ENCODE data around the gene XPR1.

The XPR1 gene

DNA sequence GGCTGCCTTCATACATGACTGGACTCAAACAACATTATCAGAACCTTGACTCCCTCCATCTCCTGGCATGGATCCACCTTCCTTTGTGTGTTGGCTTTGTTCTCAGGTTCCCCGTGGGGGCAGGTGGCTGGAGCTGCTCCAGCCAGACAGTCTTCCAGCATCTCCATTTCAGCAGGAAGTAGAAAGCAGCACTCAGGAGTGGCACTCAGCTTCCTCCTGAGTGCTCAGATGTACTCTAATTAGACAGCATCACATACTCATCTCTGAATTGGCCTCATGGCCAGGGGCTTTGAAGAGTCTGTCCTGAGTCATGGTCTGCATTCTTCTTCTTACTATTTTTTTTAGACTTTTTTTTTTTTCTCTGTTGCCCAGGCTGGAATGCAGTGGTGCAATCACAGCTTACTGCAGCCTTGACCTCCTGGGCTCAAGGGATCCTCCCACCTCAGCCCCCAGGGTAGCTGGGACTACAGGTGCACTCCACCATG is 45.1 kb upstream of the XPR1 start:
- no peaks in the 10 kb centered on the region for H3K36me3 ChIP-seq (ENCODE audit: low read length)
- no peaks in the 10 kb centered on the region for H4K20me1 ChIP-seq (ENCODE audit: low read depth, low read length)
- H2AFZ ChIP-seq (ENCODE audit: low read depth, low read length, severe bottlenecking): no peak overlapping the region
- H3K9ac ChIP-seq (ENCODE audit: low read length): no peak overlapping the region
- TF ChIP-seq EZH2phosphoT487 (conservative IDR thresholded peaks at IDR 0.05; ENCODE audit: low read length) (no peak), CTCF (IDR thresholded peaks at IDR 0.05; ENCODE audit: insufficient read depth, low read length, poor library complexity, severe bottlenecking) (no peak)
- H3K79me2 ChIP-seq (ENCODE audit: insufficient read depth, low read length): no peaks in the 10 kb centered on the region
- H3F3A ChIP-seq (ENCODE audit: insufficient read depth): no peaks in the 10 kb centered on the region
- no peak overlapping the region for H3K4me2 ChIP-seq (ENCODE audit: low read depth, low read length, poor library complexity, severe bottlenecking)
- no peak overlapping the region for H3K4me3 ChIP-seq (ENCODE audit: insufficient read depth, low read length, poor library complexity, severe bottlenecking)
- H3K9me3 ChIP-seq (ENCODE audit: insufficient read depth, low read length): no peaks in the 10 kb centered on the region
- H3K27ac ChIP-seq (ENCODE audit: low read depth, low read length): no peak overlapping the region
- H3K9me2 ChIP-seq (replicated peaks; ENCODE audit: insufficient read depth, low read length): no peaks in the 10 kb centered on the region
- no peaks in the 10 kb centered on the region for H3K27me3 ChIP-seq (ENCODE audit: low read length)

DNA sequence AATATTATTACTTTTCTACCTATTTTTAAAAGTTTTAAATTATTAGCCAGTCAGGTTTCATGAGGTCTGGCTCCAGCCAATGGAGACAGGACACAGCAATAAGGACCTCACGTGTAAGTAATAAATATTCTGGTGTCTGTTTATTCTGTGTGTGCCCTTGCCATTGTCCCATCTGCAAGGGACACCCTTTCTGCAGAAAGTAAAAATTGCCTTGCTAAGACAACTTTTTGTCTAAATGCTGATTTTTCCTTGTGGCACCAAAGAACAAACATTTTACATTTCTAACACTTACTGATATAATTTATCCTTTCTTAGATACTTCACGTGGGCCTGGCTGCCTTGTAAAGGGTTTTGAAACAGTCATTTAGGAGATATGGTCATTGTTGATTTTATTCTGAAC is 43.7 kb upstream of the XPR1 start:
- H3K27me3 ChIP-seq (ENCODE audit: low read length): no peaks in the 10 kb centered on the region
- H3K9ac ChIP-seq (ENCODE audit: low read length): no peak overlapping the region
- H3K9me3 ChIP-seq (ENCODE audit: insufficient read depth, low read length): no peaks in the 10 kb centered on the region
- no peaks in the 10 kb centered on the region for H3K79me2 ChIP-seq (ENCODE audit: insufficient read depth, low read length)
- H2AFZ ChIP-seq (ENCODE audit: low read depth, low read length, severe bottlenecking): no peak overlapping the region
- no peak overlapping the region for H3K27ac ChIP-seq (ENCODE audit: low read depth, low read length)
- no peaks in the 10 kb centered on the region for H3K9me2 ChIP-seq (replicated peaks; ENCODE audit: insufficient read depth, low read length)
- no peaks in the 10 kb centered on the region for H3F3A ChIP-seq (ENCODE audit: insufficient read depth)
- TF ChIP-seq CTCF (IDR thresholded peaks at IDR 0.05; ENCODE audit: insufficient read depth, low read length, poor library complexity, severe bottlenecking): no peak
- no peak for TF ChIP-seq EZH2phosphoT487 (conservative IDR thresholded peaks at IDR 0.05; ENCODE audit: low read length)
- no peak overlapping the region for H3K4me2 ChIP-seq (ENCODE audit: low read depth, low read length, poor library complexity, severe bottlenecking)
- H3K4me3 ChIP-seq (ENCODE audit: insufficient read depth, low read length, poor library complexity, severe bottlenecking): no peak overlapping the region
- H4K20me1 ChIP-seq (ENCODE audit: low read depth, low read length): no peaks in the 10 kb centered on the region
- no peaks in the 10 kb centered on the region for H3K36me3 ChIP-seq (ENCODE audit: low read length)

GRCh38 chr1:180590889-180591288 is 40.9 kb upstream of the XPR1 start:
- H3K9me3 ChIP-seq (ENCODE audit: insufficient read depth, low read length): no peaks in the 10 kb centered on the region
- H3K9ac ChIP-seq (ENCODE audit: low read length): no peak overlapping the region
- TF ChIP-seq CTCF (IDR thresholded peaks at IDR 0.05; ENCODE audit: insufficient read depth, low read length, poor library complexity, severe bottlenecking) (no peak), EZH2phosphoT487 (conservative IDR thresholded peaks at IDR 0.05; ENCODE audit: low read length) (no peak)

More at GRCh38 chr1:180590889-180591288, 40.9 kb upstream of the XPR1 start:
- Histone ChIP-seq H3F3A (ENCODE audit: insufficient read depth) (no peaks in the 10 kb centered on the region), H3K79me2 (ENCODE audit: insufficient read depth, low read length) (no peaks in the 10 kb centered on the region), H3K9me2 (replicated peaks; ENCODE audit: insufficient read depth, low read length) (no peaks in the 10 kb centered on the region), H3K27ac (ENCODE audit: low read depth, low read length) (no peak overlapping the region), H4K20me1 (ENCODE audit: low read depth, low read length) (no peaks in the 10 kb centered on the region), H3K4me2 (ENCODE audit: low read depth, low read length, poor library complexity, severe bottlenecking) (no peak overlapping the region), H3K4me3 (ENCODE audit: insufficient read depth, low read length, poor library complexity, severe bottlenecking) (no peak overlapping the region), H3K27me3 (ENCODE audit: low read length) (no peaks in the 10 kb centered on the region), H3K36me3 (ENCODE audit: low read length) (no peaks in the 10 kb centered on the region), H2AFZ (ENCODE audit: low read depth, low read length, severe bottlenecking) (no peak overlapping the region)
